HG03095 (cell line): ENCODE results near the gene NGFR.

Source experiments
- ATAC-seq: cut with Tn5 transposase; IDR thresholded peaks from one replicate; pipeline ENCODE4 v1.9.1; 2021; ENCODE audit warnings: moderate library complexity; ENCODE audit not compliant: unreplicated experiment

Gene NGFR

GRCh38 chr17:49494986-49495841, at the start of gene NGFR:
TSS of gene NGFR (plus strand) at chr17:49495293. CDS start at chr17:49495418, 125 bp downstream.
- no peak for ATAC-seq

GRCh38 chr17:49445591-49445990, 49.5 kb upstream of the NGFR start:
- ATAC-seq: no peak

- no peak for ATAC-seq
Measured at GRCh38 chr17:49447628-49448302, 47.3 kb upstream of the NGFR start.

GRCh38 chr17:49450181-49450580, 44.9 kb upstream of the NGFR start:
- ATAC-seq: no peak

- ATAC-seq: no peak
Measured at GRCh38 chr17:49450735-49451134, 44.4 kb upstream of the NGFR start.

GRCh38 chr17:49452201-49452600, 42.9 kb upstream of the NGFR start:
- ATAC-seq: no peak

GRCh38 chr17:49452661-49453060, 42.4 kb upstream of the NGFR start:
- ATAC-seq: no peak

- ATAC-seq: no peak
Measured at GRCh38 chr17:49454050-49454449, 41.0 kb upstream of the NGFR start.

- ATAC-seq: no peak
Measured at GRCh38 chr17:49455272-49455861, 39.7 kb upstream of the NGFR start.

- ATAC-seq: no peak
Measured at GRCh38 chr17:49456183-49456965, 38.7 kb upstream of the NGFR start.

- no peak for ATAC-seq
Measured at GRCh38 chr17:49457564-49458535, 37.2 kb upstream of the NGFR start.

- no peak for ATAC-seq
Measured at GRCh38 chr17:49459401-49459984, 35.6 kb upstream of the NGFR start.

GRCh38 chr17:49460401-49460800, 34.7 kb upstream of the NGFR start:
- ATAC-seq: no peak

GRCh38 chr17:49461580-49461979, 33.5 kb upstream of the NGFR start:
- no peak for ATAC-seq

- no peak for ATAC-seq
Measured at GRCh38 chr17:49464049-49464448, 31.0 kb upstream of the NGFR start.

GRCh38 chr17:49465331-49465903, 29.7 kb upstream of the NGFR start:
- no peak for ATAC-seq

GRCh38 chr17:49466436-49466835, 28.7 kb upstream of the NGFR start:
- ATAC-seq: no peak

GRCh38 chr17:49467175-49467574, 27.9 kb upstream of the NGFR start:
- ATAC-seq: no peak

- ATAC-seq: no peak
Measured at GRCh38 chr17:49468811-49469385, 26.2 kb upstream of the NGFR start.
